HepG2 (cell line): ENCODE results near the gene APOC4. TPM values are rescaled to one million over a fixed set of nuclear protein-coding genes. Genes with fewer than 3 reads are reported as not detected.

Experiments used
- ADNP ChIP-seq: sonication (generic); formaldehyde crosslinking; IDR thresholded peaks from 2 replicates; pipeline ENCODE4 v1.4.0; 2020; ENCODE audit warnings: missing genetic modification reagents
- CHD2 ChIP-seq: IDR thresholded peaks from 2 replicates; pipeline ENCODE4 v1.6.1; 2011; ENCODE audit warnings: low read depth, low read length, improper control_type of control experiment
- ETV6 ChIP-seq: sonication (generic); formaldehyde crosslinking; conservative IDR thresholded peaks from 2 replicates; pipeline ENCODE4 v1.4.0; 2020; ENCODE audit warnings: missing genetic modification reagents
- FOXA1 ChIP-seq, 2 experiments: fragments of 450-650 bp in 1 of 2; sonication (generic) in 1 of 2; formaldehyde crosslinking in 1 of 2; IDR thresholded peaks; 2 replicates each; pipeline versions ENCODE4 v1.4.0 to v1.6.1; 2016 to 2020; ENCODE audit warnings: missing genetic modification reagents in 1 of 2
- GFI1 ChIP-seq: sonication (generic); formaldehyde crosslinking; IDR thresholded peaks from 2 replicates; pipeline ENCODE4 v1.5.0; 2020; ENCODE audit warnings: missing genetic modification reagents, mild to moderate bottlenecking, borderline replicate concordance
- GMEB2 ChIP-seq: IDR thresholded peaks from 2 replicates; pipeline ENCODE4 v1.6.1; 2016; ENCODE audit warnings: missing biosample characterization, missing genetic modification reagents, low read depth
- HMG20B ChIP-seq: conservative IDR thresholded peaks from 2 replicates; pipeline ENCODE4 v1.6.1; 2016; ENCODE audit warnings: missing genetic modification reagents, missing compliant biosample characterization
- KLF15 ChIP-seq: sonication (generic); formaldehyde crosslinking; IDR thresholded peaks from 2 replicates; pipeline ENCODE4 v1.8.1; 2023; ENCODE audit warnings: borderline replicate concordance, mild to moderate bottlenecking, inconsistent platforms, missing genetic modification reagents, mixed read lengths
- KLF16 ChIP-seq, 2 experiments: sonication (generic) in 1 of 2; formaldehyde crosslinking in 1 of 2; IDR thresholded peaks; 2 replicates each; pipeline versions ENCODE4 v1.6.1 to v1.8.0; 2016 to 2023; ENCODE audit warnings: missing genetic modification reagents in 2 of 2, missing compliant biosample characterization in 1 of 2
- MATR3 ChIP-seq: sonication (generic); formaldehyde crosslinking; IDR thresholded peaks from 2 replicates; pipeline ENCODE4 v1.4.0; 2020; ENCODE audit warnings: missing genetic modification reagents
- MEIS1 ChIP-seq: sonication (generic); formaldehyde crosslinking; IDR thresholded peaks from 2 replicates; pipeline ENCODE4 v1.9.0; 2021; ENCODE audit warnings: mild to moderate bottlenecking, missing genetic modification reagents, moderate library complexity, borderline replicate concordance
- MIXL1 ChIP-seq: IDR thresholded peaks from 2 replicates; pipeline ENCODE4 v1.6.1; 2016
- MTA1 ChIP-seq: sonication (generic); formaldehyde crosslinking; IDR thresholded peaks from 2 replicates; pipeline ENCODE4 v1.4.0; 2020; ENCODE audit warnings: missing genetic modification reagents, mild to moderate bottlenecking, borderline replicate concordance
- NFIC ChIP-seq: IDR thresholded peaks from 2 replicates; pipeline ENCODE4 v1.6.1; 2012; ENCODE audit warnings: mild to moderate bottlenecking, low read length, inconsistent platforms
- PAF1 ChIP-seq: IDR thresholded peaks from 2 replicates; pipeline ENCODE4 v1.6.1; 2016; ENCODE audit warnings: missing genetic modification reagents, missing compliant biosample characterization
- RAD21 ChIP-seq: fragments of 450-650 bp; formaldehyde crosslinking; IDR thresholded peaks from 2 replicates; pipeline ENCODE4 v1.5.0; 2020; ENCODE audit warnings: mild to moderate bottlenecking
- TARDBP ChIP-seq: sonication (generic); formaldehyde crosslinking; IDR thresholded peaks from 2 replicates; pipeline ENCODE4 v1.8.0; 2022; ENCODE audit warnings: mild to moderate bottlenecking, missing genetic modification reagents
- TEAD2 ChIP-seq: sonication (generic); formaldehyde crosslinking; IDR thresholded peaks from 2 replicates; pipeline ENCODE4 v1.9.0; 2021; ENCODE audit warnings: missing genetic modification reagents
- TOPORS ChIP-seq: sonication (generic); formaldehyde crosslinking; IDR thresholded peaks from 2 replicates; pipeline ENCODE4 v1.8.0; 2023; ENCODE audit warnings: mild to moderate bottlenecking, missing genetic modification reagents
- ZBTB42 ChIP-seq: sonication (generic); formaldehyde crosslinking; IDR thresholded peaks from 2 replicates; pipeline ENCODE4 v1.5.0; 2020; ENCODE audit warnings: mild to moderate bottlenecking, missing genetic modification reagents
- ZBTB7B ChIP-seq: sonication (generic); formaldehyde crosslinking; IDR thresholded peaks from 2 replicates; pipeline ENCODE4 v1.4.0; 2020; ENCODE audit warnings: missing genetic modification reagents
- ZNF367 ChIP-seq: sonication (generic); formaldehyde crosslinking; IDR thresholded peaks from 2 replicates; pipeline ENCODE4 v1.4.0; 2020; ENCODE audit warnings: missing genetic modification reagents, borderline replicate concordance
- ZSCAN21 ChIP-seq: sonication (generic); formaldehyde crosslinking; IDR thresholded peaks from 2 replicates; pipeline ENCODE4 v1.8.0; 2022; ENCODE audit warnings: mild to moderate bottlenecking, missing genetic modification reagents, moderate library complexity, borderline replicate concordance
- polyA plus RNA-seq, 8 experiments: library from polyadenylated mRNA; depleted of rRNA in 3 of 8; stranded (reverse) in 7 of 8; unstranded in 1 of 8; fragments of >200 nt; fragmentation: Illumina TruSeq in 4 of 8; extraction: Trizol in 4 of 8; gene quantifications; 2 replicates each; pipeline versions ENCODE4 v1.2.1 to v1.2.3, GENCODE V29; 2011 to 2016; ENCODE audit warnings: low read depth in 4 of 8, missing spikeins in 1 of 8, mixed read lengths in 1 of 8; ENCODE audit not compliant: insufficient read depth in 1 of 8
- total RNA-seq, 5 experiments: library from RNA; depleted of rRNA; stranded (reverse); fragments of >200 nt; fragmentation: Illumina TruSeq; extraction: Trizol; gene quantifications; 2 replicates each; pipeline ENCODE4 v1.2.3, GENCODE V29; 2016; ENCODE audit warnings: low read depth in 1 of 5
- TF ChIP-seq, protein P1 (sequence below), 2 experiments: sonication (generic) in 1 of 2; formaldehyde crosslinking in 1 of 2; IDR thresholded peaks; 2 replicates each; pipeline versions ENCODE4 v1.4.0 to v1.6.1; 2018 to 2020; ENCODE audit warnings: missing genetic modification reagents in 2 of 2, borderline replicate concordance in 1 of 2, low read depth in 1 of 2, mild to moderate bottlenecking in 1 of 2, missing biosample characterization in 1 of 2
- TF ChIP-seq, protein P2 (sequence below): sonication (generic); formaldehyde crosslinking; IDR thresholded peaks from 2 replicates; pipeline ENCODE4 v1.5.0; 2020; ENCODE audit warnings: mild to moderate bottlenecking, missing genetic modification reagents, borderline replicate concordance

Gene APOC4
- total and polyA plus RNA-seq, 2 of the 13 experiments (the other 11 are each of a cell fraction or from before 2014, with no cell fraction given) = 0.46 TPM; not detected in 1

- TF ChIP-seq, protein P1, sequence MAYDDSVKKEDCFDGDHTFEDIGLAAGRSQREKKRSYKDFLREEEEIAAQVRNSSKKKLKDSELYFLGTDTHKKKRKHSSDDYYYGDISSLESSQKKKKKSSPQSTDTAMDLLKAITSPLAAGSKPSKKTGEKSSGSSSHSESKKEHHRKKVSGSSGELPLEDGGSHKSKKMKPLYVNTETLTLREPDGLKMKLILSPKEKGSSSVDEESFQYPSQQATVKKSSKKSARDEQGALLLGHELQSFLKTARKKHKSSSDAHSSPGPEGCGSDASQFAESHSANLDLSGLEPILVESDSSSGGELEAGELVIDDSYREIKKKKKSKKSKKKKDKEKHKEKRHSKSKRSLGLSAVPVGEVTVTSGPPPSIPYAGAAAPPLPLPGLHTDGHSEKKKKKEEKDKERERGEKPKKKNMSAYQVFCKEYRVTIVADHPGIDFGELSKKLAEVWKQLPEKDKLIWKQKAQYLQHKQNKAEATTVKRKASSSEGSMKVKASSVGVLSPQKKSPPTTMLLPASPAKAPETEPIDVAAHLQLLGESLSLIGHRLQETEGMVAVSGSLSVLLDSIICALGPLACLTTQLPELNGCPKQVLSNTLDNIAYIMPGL (CRISPR knock-in tag; IDR thresholded peaks at IDR 0.05; ENCODE audit: borderline replicate concordance in 1 of 2, low read depth in 1 of 2) = peak; percentile 34 to 67; a peak in 2 of 4 replicates
- peak; percentile 72; the same call in 1 of the 2 replicates for TF ChIP-seq MEIS1 (CRISPR knock-in tag)
- TF ChIP-seq, protein P2, sequence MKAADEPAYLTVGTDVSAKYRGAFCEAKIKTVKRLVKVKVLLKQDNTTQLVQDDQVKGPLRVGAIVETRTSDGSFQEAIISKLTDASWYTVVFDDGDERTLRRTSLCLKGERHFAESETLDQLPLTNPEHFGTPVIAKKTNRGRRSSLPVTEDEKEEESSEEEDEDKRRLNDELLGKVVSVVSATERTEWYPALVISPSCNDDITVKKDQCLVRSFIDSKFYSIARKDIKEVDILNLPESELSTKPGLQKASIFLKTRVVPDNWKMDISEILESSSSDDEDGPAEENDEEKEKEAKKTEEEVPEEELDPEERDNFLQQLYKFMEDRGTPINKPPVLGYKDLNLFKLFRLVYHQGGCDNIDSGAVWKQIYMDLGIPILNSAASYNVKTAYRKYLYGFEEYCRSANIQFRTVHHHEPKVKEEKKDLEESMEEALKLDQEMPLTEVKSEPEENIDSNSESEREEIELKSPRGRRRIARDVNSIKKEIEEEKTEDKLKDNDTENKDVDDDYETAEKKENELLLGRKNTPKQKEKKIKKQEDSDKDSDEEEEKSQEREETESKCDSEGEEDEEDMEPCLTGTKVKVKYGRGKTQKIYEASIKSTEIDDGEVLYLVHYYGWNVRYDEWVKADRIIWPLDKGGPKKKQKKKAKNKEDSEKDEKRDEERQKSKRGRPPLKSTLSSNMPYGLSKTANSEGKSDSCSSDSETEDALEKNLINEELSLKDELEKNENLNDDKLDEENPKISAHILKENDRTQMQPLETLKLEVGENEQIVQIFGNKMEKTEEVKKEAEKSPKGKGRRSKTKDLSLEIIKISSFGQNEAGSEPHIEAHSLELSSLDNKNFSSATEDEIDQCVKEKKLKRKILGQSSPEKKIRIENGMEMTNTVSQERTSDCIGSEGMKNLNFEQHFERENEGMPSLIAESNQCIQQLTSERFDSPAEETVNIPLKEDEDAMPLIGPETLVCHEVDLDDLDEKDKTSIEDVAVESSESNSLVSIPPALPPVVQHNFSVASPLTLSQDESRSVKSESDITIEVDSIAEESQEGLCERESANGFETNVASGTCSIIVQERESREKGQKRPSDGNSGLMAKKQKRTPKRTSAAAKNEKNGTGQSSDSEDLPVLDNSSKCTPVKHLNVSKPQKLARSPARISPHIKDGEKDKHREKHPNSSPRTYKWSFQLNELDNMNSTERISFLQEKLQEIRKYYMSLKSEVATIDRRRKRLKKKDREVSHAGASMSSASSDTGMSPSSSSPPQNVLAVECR (CRISPR knock-in tag) = peak; percentile 78; the same call in 1 of the 2 replicates
- TF ChIP-seq MATR3 = no peak
- TF ChIP-seq GMEB2 (CRISPR knock-in tag) = no peak
- TF ChIP-seq TEAD2 (CRISPR knock-in tag) = no peak
- TF ChIP-seq TARDBP = peak; percentile 73
- TF ChIP-seq ZNF367 = no peak
- TF ChIP-seq MIXL1 = no peak
- no peak for TF ChIP-seq PAF1 (CRISPR knock-in tag)
- peak in 1 of 2 experiments; percentile 60; a peak in 1 of 4 replicates for TF ChIP-seq KLF16 (CRISPR knock-in tag; IDR thresholded peaks at IDR 0.05)
- no peak for TF ChIP-seq TOPORS (CRISPR knock-in tag)
- TF ChIP-seq RAD21 (CRISPR knock-in tag) = peak; percentile 40
- TF ChIP-seq FOXA1 (IDR thresholded peaks at IDR 0.05) = no peak
- no peak for TF ChIP-seq FOXA1 (CRISPR knock-in tag; IDR thresholded peaks at IDR 0.05)
- no peak for TF ChIP-seq ZBTB42 (CRISPR knock-in tag)
- TF ChIP-seq NFIC = no peak
- 0 out of 2 replicates have a peak, but pooled peaks have one; percentile 3 for TF ChIP-seq GFI1
- TF ChIP-seq CHD2 = no peak
- no peak for TF ChIP-seq ADNP (CRISPR knock-in tag)
- TF ChIP-seq KLF15 (CRISPR knock-in tag) = no peak
- TF ChIP-seq HMG20B (CRISPR knock-in tag) = no peak; the same call in 1 of the 2 replicates
- TF ChIP-seq MTA1 (CRISPR knock-in tag) = peak; percentile 90; the same call in 1 of the 2 replicates
- peak; percentile 92 for TF ChIP-seq ZBTB7B
- TF ChIP-seq ZSCAN21 (CRISPR knock-in tag) = peak; percentile 47; the same call in 1 of the 2 replicates
- TF ChIP-seq ETV6 (CRISPR knock-in tag) = no peak
These were observed 29.2 kb upstream of the APOC4 start (continued) for GRCh38 chr19:44912854-44913253.
